K562 (cell line): ENCODE results near the gene RNU6-9. TPM values are rescaled to one million over a fixed set of nuclear protein-coding genes. Genes with fewer than 3 reads are reported as not detected.

Experiments used
- ATF6 ChIP-seq: sonication (generic); formaldehyde crosslinking; IDR thresholded peaks from 2 replicates; pipeline ENCODE4 v1.4.0; 2020; ENCODE audit warnings: mild to moderate bottlenecking, missing genetic modification reagents
- BRD9 ChIP-seq: fragments of 450-650 bp; IDR thresholded peaks from 2 replicates; pipeline ENCODE4 v1.6.1; 2018; ENCODE audit warnings: low read depth; ENCODE audit not compliant: partially characterized antibody
- CEBPG ChIP-seq, 3 experiments: fragments of 200-800 bp in 1 of 3; sonication (Bioruptor generic) in 1 of 3; sonication (generic) in 1 of 3; formaldehyde crosslinking in 1 of 3; IDR thresholded peaks in 2 of 3; conservative IDR thresholded peaks in 1 of 3; 2 replicates each; pipeline versions ENCODE4 v1.6.1 to v1.8.0; 2016 to 2022; ENCODE audit warnings: missing compliant biosample characterization in 2 of 3, missing genetic modification characterization in 2 of 3, mild to moderate bottlenecking in 1 of 3, missing genetic modification reagents in 1 of 3
- CREBBP ChIP-seq: IDR thresholded peaks from one replicate; pipeline ENCODE4 v1.6.1; 2012; ENCODE audit warnings: low read depth, mild to moderate bottlenecking, control low read depth, inconsistent platforms, low read length
- GTF3C2 ChIP-seq: IDR thresholded peaks from 3 replicates; pipeline ENCODE4 v1.6.1; 2011; ENCODE audit warnings: borderline replicate concordance, mild to moderate bottlenecking, moderate library complexity; ENCODE audit not compliant: insufficient read length; ENCODE audit errors: extremely low read depth
- HLTF ChIP-seq: fragments of 450-650 bp; IDR thresholded peaks from 2 replicates; pipeline ENCODE4 v1.6.1; 2016
- MEF2D ChIP-seq: conservative IDR thresholded peaks from 2 replicates; pipeline ENCODE4 v1.6.1; 2016; ENCODE audit warnings: low read depth, missing genetic modification characterization, missing compliant biosample characterization
- PBX2 ChIP-seq, 2 experiments: IDR thresholded peaks in 1 of 2; conservative IDR thresholded peaks in 1 of 2; 2 replicates each; pipeline ENCODE4 v1.6.1; 2016; ENCODE audit warnings: low read depth in 2 of 2, mild to moderate bottlenecking in 1 of 2, missing compliant biosample characterization in 1 of 2, missing genetic modification characterization in 1 of 2, moderate library complexity in 1 of 2
- PHF8 ChIP-seq: fragments of 200-600 bp; sonication (generic); IDR thresholded peaks from 2 replicates; pipeline ENCODE4 v1.6.1; 2012; ENCODE audit warnings: mixed run types, mild to moderate bottlenecking, inconsistent platforms, low read length, moderate library complexity, borderline replicate concordance
- ZBTB33 ChIP-seq: sonication (generic); formaldehyde crosslinking; IDR thresholded peaks from 2 replicates; pipeline ENCODE4 v1.8.1; 2023; ENCODE audit warnings: mild to moderate bottlenecking, missing genetic modification reagents
- ZFP36 ChIP-seq: fragments of 150-350 bp; IDR thresholded peaks from 2 replicates; pipeline ENCODE4 v1.6.1; 2018; ENCODE audit warnings: low read length, low read depth; ENCODE audit not compliant: partially characterized antibody
- ZFX ChIP-seq: sonication (generic); formaldehyde crosslinking; IDR thresholded peaks from 2 replicates; pipeline ENCODE4 v1.8.0; 2022; ENCODE audit warnings: mild to moderate bottlenecking, missing genetic modification reagents, moderate library complexity
- ZNF311 ChIP-seq: fragments of 250-450 bp; sonication (Bioruptor Pico); IDR thresholded peaks from 2 replicates; pipeline ENCODE4 v1.4.0; 2020; ENCODE audit warnings: mild to moderate bottlenecking, moderate library complexity
- polyA plus RNA-seq, 8 experiments: library from polyadenylated mRNA; depleted of rRNA in 4 of 8; stranded (reverse) in 5 of 8; unstranded in 3 of 8; fragments of >200 nt; fragmentation: Nextera tagmentation in 2 of 8; fragmentation: Illumina TruSeq in 1 of 8; extraction: Ambion mirVana in 2 of 8; extraction: Trizol in 1 of 8; gene quantifications; 2 replicates each; pipeline versions ENCODE4 v1.2.1 to v1.2.3, GENCODE V29; 2011 to 2014; ENCODE audit warnings: inconsistent platforms in 1 of 8, missing spikeins in 1 of 8
- total RNA-seq, 7 experiments: library from RNA; depleted of rRNA in 6 of 7; stranded (reverse); fragments of >200 nt in 6 of 7; fragmentation: Illumina TruSeq in 2 of 7; extraction: Trizol in 2 of 7; gene quantifications; 2 replicates each; pipeline versions ENCODE4 v1.2.1 to v1.2.3, GENCODE V29; 2011 to 2021; ENCODE audit warnings: low replicate concordance in 1 of 7

Gene RNU6-9
- total and polyA plus RNA-seq, 9 of the 15 experiments (the other 6 are each of a cell fraction or from before 2014, with no cell fraction given): not detected

- TF ChIP-seq CEBPG (CRISPR knock-in tag; IDR thresholded peaks at IDR 0.05): peak; percentile 55
- TF ChIP-seq CEBPG (tag; conservative IDR thresholded peaks at IDR 0.05 in 1 of 2, IDR thresholded peaks at IDR 0.05 in 1 of 2): no peak
- TF ChIP-seq MEF2D (tag): no peak
- TF ChIP-seq ZBTB33: peak; percentile 22; the same call in 1 of the 2 replicates
- TF ChIP-seq ZNF311 (CRISPR knock-in tag): no peak
- no peak for TF ChIP-seq HLTF
- TF ChIP-seq ATF6 (CRISPR knock-in tag): no peak
- TF ChIP-seq BRD9: no peak
- TF ChIP-seq PBX2 (CRISPR knock-in tag; IDR thresholded peaks at IDR 0.05; ENCODE audit: low read depth): no peak
- TF ChIP-seq PBX2 (tag; conservative IDR thresholded peaks at IDR 0.05; ENCODE audit: low read depth): no peak
- TF ChIP-seq CREBBP: no peak
- TF ChIP-seq ZFX (CRISPR knock-in tag): peak; percentile 44
- TF ChIP-seq PHF8: peak; percentile 45; the same call in 1 of the 2 replicates
- no peak for TF ChIP-seq GTF3C2
- TF ChIP-seq ZFP36: no peak
These were observed 34.1 kb upstream of the RNU6-9 start, which contains the start of gene CFD (continued) for GRCh38 chr19:858868-859843.
